MCF 10A (cell line): Measurements from ENCODE around the gene EMP2. TPM values are rescaled to one million over a fixed set of nuclear protein-coding genes. Genes with fewer than 3 reads are reported as not detected.
A peak's percentile ranks its signal among the peaks of the same experiment; 100 is the strongest.
"Not testable (repeated sequence)": the region's sequence is repeated elsewhere in the genome, so short reads cannot be mapped to it uniquely, and the experiment has no call there.

Experiments used
- BruUV-seq: library from RNA; stranded (reverse); fragments of 400-500 nt; replicated peaks from 2 replicates; lab custom pipeline; 2021; lab: Mats Ljungman, UMichigan
- CTCF ChIA-PET: fragments of 300-600 bp; sonication (Branson Sonifier 250); formaldehyde crosslinking; extraction: SDS; loops from one replicate; lab custom pipeline; 2021; ENCODE audit warnings: antibody characterized with exemption, inconsistent platforms; lab: Yijun Ruan, JAX
- POLR2A ChIA-PET: fragments of 300-600, 350-650 bp; sonication (Branson Sonifier 250); formaldehyde crosslinking; extraction: SDS; loops from one replicate; lab custom pipeline; 2020; ENCODE audit warnings: antibody characterized with exemption, inconsistent platforms; lab: Yijun Ruan, JAX
- DNase-seq: peaks from one replicate; pipeline ENCODE4 v3.0.0-alpha.2; 2018; ENCODE audit not compliant: unreplicated experiment
- H3K27ac Mint-ChIP-seq: one replicate; pipeline ENCODE4 v1.8.0; 2022; ENCODE audit warnings: mild to moderate bottlenecking, low read depth, mixed read lengths; ENCODE audit not compliant: unreplicated experiment
- H3K27me3 Mint-ChIP-seq: one replicate; pipeline ENCODE4 v1.8.0; 2022; ENCODE audit warnings: mixed read lengths; ENCODE audit not compliant: insufficient read depth, unreplicated experiment
- H3K36me3 Mint-ChIP-seq: one replicate; pipeline ENCODE4 v1.8.0; 2022; ENCODE audit warnings: mild to moderate bottlenecking, moderate library complexity, mixed read lengths; ENCODE audit not compliant: insufficient read depth, unreplicated experiment
- H3K4me1 Mint-ChIP-seq: one replicate; pipeline ENCODE4 v1.8.0; 2022; ENCODE audit warnings: mixed read lengths; ENCODE audit not compliant: insufficient read depth, unreplicated experiment
- H3K4me3 Mint-ChIP-seq: one replicate; pipeline ENCODE4 v1.8.0; 2022; ENCODE audit warnings: mild to moderate bottlenecking, moderate library complexity, mixed read lengths; ENCODE audit not compliant: unreplicated experiment
- H3K9me3 Mint-ChIP-seq: one replicate; pipeline ENCODE4 v1.8.0; 2022; ENCODE audit warnings: mixed read lengths; ENCODE audit not compliant: unreplicated experiment
- CTCF ChIP-seq: fragments of 200-600 bp; IDR thresholded peaks from one replicate; pipeline ENCODE4 v1.8.0; 2022; ENCODE audit warnings: antibody characterized with exemption, mild to moderate bottlenecking; ENCODE audit not compliant: unreplicated experiment
- intact Hi-C: fragments of 100-400 bp; cut with micrococcal nuclease; formaldehyde crosslinking; loops from 2 replicates; pipeline ENCODE4 v1.14.1; 2022
- total RNA-seq: library from RNA; stranded (reverse); gene quantifications from 2 replicates; pipeline ENCODE4 v1.2.3, GENCODE V29; 2022

EMP2 gene
- total RNA-seq, 1 experiment from 2014 or later, result 4.8 TPM

DNA sequence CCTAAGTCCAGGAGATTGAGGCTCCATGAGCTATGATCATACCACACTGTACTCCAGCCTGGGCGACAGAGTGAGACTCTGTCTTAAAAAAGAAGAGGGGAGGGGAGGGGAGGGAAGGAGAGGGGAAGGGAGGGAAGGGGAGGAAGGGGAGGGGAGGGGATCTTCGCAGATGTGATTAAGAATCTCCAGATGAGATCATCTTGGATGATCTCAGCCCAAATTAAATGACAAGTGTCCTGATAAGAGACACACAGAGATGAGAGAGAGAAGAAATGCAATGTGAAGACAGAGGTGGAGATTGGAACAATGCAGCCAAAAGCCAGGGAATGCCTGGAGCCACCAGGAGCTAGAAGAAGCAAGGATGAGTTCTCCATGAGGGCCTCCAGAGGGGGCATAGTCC lies 70.1 kb downstream of the EMP2 start:
- Mint-ChIP-seq H3K27ac (no peak overlapping the region), H3K4me1 (peaks cover 6% of the 10 kb centered on the region), H3K27me3 (no peaks in the 10 kb centered on the region), H3K36me3 (no peaks in the 10 kb centered on the region), H3K9me3 (no peaks in the 10 kb centered on the region), H3K4me3 (no peak overlapping the region)
- POLR2A ChIA-PET, result interaction anchor here (1.2 to 1.6 kb wide), 2 partner anchors 195 to 253 kb away, joined by 3 to 5 read pairs; no protein-coding TSS in a partner anchor
- no peak for DNase-seq
- no TSS peak for BruUV-seq
- CTCF ChIA-PET, result interaction anchor here (0.5 to 9.8 kb wide), 30 partner anchors 11 to 1974 kb away, joined by 3 to 200 read pairs (median 4); no protein-coding TSS in a partner anchor
- no peak for TF ChIP-seq CTCF
- intact Hi-C loops, result no loop called here

GRCh38 chr16:10509534-10510025 lies 70.8 kb downstream of the EMP2 start:
- no TSS peak for BruUV-seq
- no peaks in the 10 kb centered on the region for H3K9me3 Mint-ChIP-seq
- ChIA-PET CTCF (interaction anchor here (0.5 to 9.8 kb wide), 33 partner anchors 12 to 1291 kb away, joined by 3 to 200 read pairs (median 3); no protein-coding TSS in a partner anchor), POLR2A (interaction anchor here (1.0 to 1.6 kb wide), 3 partner anchors 195 to 252 kb away, joined by 3 to 5 read pairs (median 3); no protein-coding TSS in a partner anchor)
- peak; percentile 77 for TF ChIP-seq CTCF
- H3K4me1 Mint-ChIP-seq, result no peaks in the 10 kb centered on the region
- intact Hi-C loops, result loop anchor here (1.0 to 10.0 kb wide), 4 partner anchors 195 to 1375 kb away; no protein-coding TSS in a partner anchor
- no peaks in the 10 kb centered on the region for H3K36me3 Mint-ChIP-seq
- H3K27ac Mint-ChIP-seq, result no peak overlapping the region
- peak; percentile 82 for DNase-seq
- H3K4me3 Mint-ChIP-seq, result no peak overlapping the region
- no peaks in the 10 kb centered on the region for H3K27me3 Mint-ChIP-seq

- H3K27ac Mint-ChIP-seq, result not testable (repeated sequence)
Measured at GRCh38 chr16:10505286-10505685, 75.1 kb downstream of the EMP2 start.

GRCh38 chr16:10504404-10504885 lies 76.0 kb downstream of the EMP2 start:
- no peaks in the 10 kb centered on the region for H3K36me3 Mint-ChIP-seq
- no TSS peak for BruUV-seq
- H3K27ac Mint-ChIP-seq, result peak overlapping the region; percentile 32
- CTCF ChIA-PET, result interaction anchor here (0.6 to 9.8 kb wide), 9 partner anchors 9 to 247 kb away, joined by 3 to 200 read pairs (median 5); no protein-coding TSS in a partner anchor
- POLR2A ChIA-PET, result interaction anchor here (0.6 kb wide), 1 partner anchor 187 kb away, joined by 4 read pairs; no protein-coding TSS in a partner anchor
- no peak overlapping the region for H3K4me3 Mint-ChIP-seq
- DNase-seq, result no peak
- intact Hi-C loops, result loop anchor here (10.0 kb wide), 2 partner anchors 1340 to 1370 kb away; no protein-coding TSS in a partner anchor
- peaks cover 6% of the 10 kb centered on the region for H3K4me1 Mint-ChIP-seq
- no peak for TF ChIP-seq CTCF
- H3K9me3 Mint-ChIP-seq, result no peaks in the 10 kb centered on the region
- H3K27me3 Mint-ChIP-seq, result no peaks in the 10 kb centered on the region

More at GRCh38 chr16:10505286-10505685, 75.1 kb downstream of the EMP2 start:
- CTCF ChIA-PET, result interaction anchor here (1.0 to 9.8 kb wide), 6 partner anchors 8 to 249 kb away, joined by 3 to 200 read pairs (median 6); no protein-coding TSS in a partner anchor
- H3K4me3 Mint-ChIP-seq, H3K4me1 Mint-ChIP-seq, POLR2A ChIA-PET, H3K27me3 Mint-ChIP-seq, H3K36me3 Mint-ChIP-seq, BruUV-seq, H3K9me3 Mint-ChIP-seq, DNase-seq: not testable (repeated sequence)
- intact Hi-C loops, result loop anchor here (10.0 kb wide), 2 partner anchors 1340 to 1370 kb away; no protein-coding TSS in a partner anchor
